ENCODE results near the gene LCLAT1.

- TF ChIP-seq CTCF (conservative IDR thresholded peaks at IDR 0.05; ENCODE audit: low read length) (no peak), EZH2phosphoT487 (IDR thresholded peaks at IDR 0.05; ENCODE audit: borderline replicate concordance) (no peak)
Measured at GRCh38 chr2:30691091-30691947, 244.3 kb downstream of the LCLAT1 start.

Measured in Loucy (cell line).